GM23248 (cell line): Measurements from ENCODE around the gene RAB37.

ENCODE experiments used
- EZH2 ChIP-seq: fragments of 200-600 bp; sonication (generic); IDR thresholded peaks from 2 replicates; pipeline ENCODE4 v1.6.1; 2018; ENCODE audit warnings: antibody characterized with exemption, mild to moderate bottlenecking; ENCODE audit not compliant: insufficient read depth, poor library complexity, severe bottlenecking
- EZH2phosphoT487 ChIP-seq: fragments of 200-600 bp; sonication (generic); IDR thresholded peaks from 2 replicates; pipeline ENCODE4 v1.6.1; 2018; ENCODE audit warnings: antibody characterized with exemption, moderate library complexity, mild to moderate bottlenecking, low read depth; ENCODE audit not compliant: insufficient read depth

- TF ChIP-seq EZH2 (no peak), EZH2phosphoT487 (no peak)
These were observed 21.1 kb downstream of the RAB37 start for GRCh38 chr17:74757931-74758847.
